ENCODE results near the gene DUSP1. TPM values are rescaled to one million over a fixed set of nuclear protein-coding genes. Genes with fewer than 3 reads are reported as not detected.

DUSP1 gene
- total RNA-seq, 1 donor from 2014 or later = 25.3 TPM

- no peak overlapping the region for H3K27ac Mint-ChIP-seq (ENCODE audit: unreplicated experiment)
- H3K27me3 Mint-ChIP-seq (ENCODE audit: unreplicated experiment) = peaks cover 5% of the 10 kb centered on the region
- no peak for DNase-seq (ENCODE audit: low spot score)
- TF ChIP-seq CTCF (IDR thresholded peaks at IDR 0.05; ENCODE audit: unreplicated experiment) = no peak
- peaks cover 4% of the 10 kb centered on the region for H3K36me3 Mint-ChIP-seq (ENCODE audit: low read depth, unreplicated experiment)
- H3K4me1 Mint-ChIP-seq (ENCODE audit: unreplicated experiment) = peaks cover 9% of the 10 kb centered on the region
- no peak overlapping the region for H3K4me3 Mint-ChIP-seq (ENCODE audit: unreplicated experiment)
- no peaks in the 10 kb centered on the region for H3K9me3 Mint-ChIP-seq (ENCODE audit: unreplicated experiment)
Observed at GRCh38 chr5:172736508-172737135, 34.4 kb downstream of the DUSP1 start.

- no peak overlapping the region for H3K27ac Mint-ChIP-seq (ENCODE audit: unreplicated experiment)
- peaks cover 5% of the 10 kb centered on the region for H3K27me3 Mint-ChIP-seq (ENCODE audit: unreplicated experiment)
- peaks cover 9% of the 10 kb centered on the region for H3K4me1 Mint-ChIP-seq (ENCODE audit: unreplicated experiment)
- TF ChIP-seq CTCF (IDR thresholded peaks at IDR 0.05; ENCODE audit: unreplicated experiment) = no peak
- DNase-seq (ENCODE audit: low spot score) = no peak
- H3K9me3 Mint-ChIP-seq (ENCODE audit: unreplicated experiment) = no peaks in the 10 kb centered on the region
- H3K36me3 Mint-ChIP-seq (ENCODE audit: low read depth, unreplicated experiment) = peaks cover 4% of the 10 kb centered on the region
- H3K4me3 Mint-ChIP-seq (ENCODE audit: unreplicated experiment) = no peak overlapping the region
Observed at GRCh38 chr5:172735141-172735831, 35.7 kb downstream of the DUSP1 start.

GRCh38 chr5:172733974-172734346 is 37.0 kb downstream of the DUSP1 start:
- H3K4me1 Mint-ChIP-seq (ENCODE audit: unreplicated experiment) = peaks cover 7% of the 10 kb centered on the region
- H3K27ac Mint-ChIP-seq (ENCODE audit: unreplicated experiment) = no peak overlapping the region
- peaks cover 4% of the 10 kb centered on the region for H3K36me3 Mint-ChIP-seq (ENCODE audit: low read depth, unreplicated experiment)
- peaks cover 5% of the 10 kb centered on the region for H3K27me3 Mint-ChIP-seq (ENCODE audit: unreplicated experiment)
- no peak overlapping the region for H3K4me3 Mint-ChIP-seq (ENCODE audit: unreplicated experiment)
- no peaks in the 10 kb centered on the region for H3K9me3 Mint-ChIP-seq (ENCODE audit: unreplicated experiment)
- DNase-seq (ENCODE audit: low spot score) = no peak
- no peak for TF ChIP-seq CTCF (IDR thresholded peaks at IDR 0.05; ENCODE audit: unreplicated experiment)

DNA sequence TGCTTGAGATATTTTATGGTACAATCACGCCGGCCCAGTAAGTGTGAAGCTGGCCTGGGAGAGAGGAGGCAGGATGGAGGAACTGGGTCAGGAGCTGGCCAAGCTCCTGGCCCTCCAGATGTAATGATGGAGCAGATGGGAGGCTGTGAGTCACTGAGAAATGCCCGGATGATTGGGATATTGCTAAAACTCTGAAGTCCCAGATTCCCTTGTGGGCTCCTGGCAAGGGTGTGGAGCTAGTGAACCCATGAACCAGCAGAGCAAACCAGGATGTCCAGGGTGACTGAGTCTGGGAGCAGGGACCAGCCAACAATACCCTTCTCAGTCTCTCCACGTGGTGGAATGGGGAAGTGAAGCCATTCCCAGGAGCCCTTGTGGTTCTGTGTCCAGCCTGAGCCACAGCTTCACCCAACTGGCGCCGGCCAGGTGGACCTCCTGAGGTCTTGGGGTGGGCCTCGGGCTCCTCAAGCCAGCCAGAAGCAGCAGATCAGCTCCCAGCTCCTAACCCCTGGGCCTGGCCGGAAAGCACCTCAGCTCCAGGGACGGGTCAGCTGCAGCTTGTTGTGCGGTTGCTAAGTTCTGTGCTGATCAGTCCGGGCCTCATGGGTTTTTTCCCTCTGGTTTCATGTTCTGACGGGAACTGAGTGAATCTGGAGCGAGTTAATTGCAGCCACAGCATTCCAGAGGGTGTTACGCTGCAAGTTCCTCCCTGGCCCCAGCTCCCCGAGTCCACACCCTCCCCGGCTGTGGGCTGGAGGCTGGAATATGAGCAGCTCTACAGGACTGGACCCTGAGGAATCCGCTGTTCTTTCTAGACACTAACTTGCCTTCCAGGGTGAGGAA is 37.6 kb downstream of the DUSP1 start:
- Mint-ChIP-seq H3K27ac (ENCODE audit: unreplicated experiment) (no peak overlapping the region), H3K4me1 (ENCODE audit: unreplicated experiment) (peaks cover 7% of the 10 kb centered on the region), H3K36me3 (ENCODE audit: low read depth, unreplicated experiment) (peaks cover 4% of the 10 kb centered on the region), H3K9me3 (ENCODE audit: unreplicated experiment) (no peaks in the 10 kb centered on the region), H3K27me3 (ENCODE audit: unreplicated experiment) (peaks cover 6% of the 10 kb centered on the region), H3K4me3 (ENCODE audit: unreplicated experiment) (no peak overlapping the region)
- no peak for DNase-seq (ENCODE audit: low spot score)
- no peak for TF ChIP-seq CTCF (IDR thresholded peaks at IDR 0.05; ENCODE audit: unreplicated experiment)

Measured in endothelial cell (in vitro differentiated cells).